ENCODE measurements around the gene HYOU1. TPM values are rescaled to one million over a fixed set of nuclear protein-coding genes. Genes with fewer than 3 reads are reported as not detected.

The HYOU1 gene
- total and polyA plus RNA-seq, 2 experiments from 2014 or later: 48.2 to 229 TPM

DNA sequence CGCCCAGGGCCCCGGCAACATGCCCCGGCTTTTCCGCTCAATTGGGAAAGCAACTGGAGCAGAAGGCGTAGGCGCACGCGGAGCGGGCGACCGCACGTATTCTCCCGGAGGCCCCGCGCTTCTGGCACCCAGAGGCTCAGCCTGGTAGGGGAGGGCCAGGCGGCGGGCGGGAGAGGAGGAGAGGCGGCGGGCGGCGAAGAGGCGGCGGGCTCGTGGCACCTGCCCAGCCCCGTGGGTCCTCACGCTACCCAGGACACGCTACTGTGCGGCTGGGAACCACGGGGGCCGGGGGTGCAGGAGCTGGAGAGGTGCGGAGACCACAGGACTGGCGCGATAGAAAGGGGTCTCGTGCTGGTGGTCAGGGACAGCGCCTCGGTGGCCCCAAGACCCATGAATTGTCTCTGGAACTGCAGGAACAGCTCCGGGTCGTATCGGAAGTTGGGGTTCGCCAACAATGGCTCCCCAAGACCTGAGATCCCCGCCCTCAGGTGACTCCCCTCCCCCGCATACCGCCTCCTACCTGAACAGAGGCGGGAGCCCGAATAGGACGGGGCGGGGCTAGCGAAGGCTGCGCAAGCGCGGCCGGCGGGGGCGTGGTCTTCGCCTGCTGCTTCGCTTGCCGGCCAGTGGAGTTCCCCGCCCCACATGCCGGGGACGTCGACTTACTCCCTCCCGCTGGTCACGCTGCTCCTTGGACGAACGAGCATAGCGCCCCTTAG, 26.5 kb downstream of the HYOU1 start, which contains the start of gene SLC37A4:
Gene SLC37A4 (minus strand): TSS at position 549 of the 719 bp plus-strand sequence.
- H3K27me3 Mint-ChIP-seq (ENCODE audit: insufficient read depth, low read depth, poor library complexity): peaks cover 25% of the 10 kb centered on the region
- Histone ChIP-seq H3K4me2 (peak within 1 kb of the TSS; percentile 98), H3K36me3 (ENCODE audit: insufficient read depth) (no peaks in the 10 kb centered on the region; the same call in 1 of the 2 replicates), H2AFZ (peak within 1 kb of the TSS; percentile 91; the same call in 1 of the 2 replicates), H3K27me3 (ENCODE audit: insufficient read depth) (no peaks in the 10 kb centered on the region), H3K79me2 (replicated peaks; ENCODE audit: insufficient read depth) (peaks cover 8% of the 10 kb centered on the region), H4K20me1 (replicated peaks; ENCODE audit: insufficient read depth) (no peaks in the 10 kb centered on the region), H3K9me2 (ENCODE audit: insufficient read depth) (no peaks in the 10 kb centered on the region), H3K27ac (ENCODE audit: low read depth) (peak within 1 kb of the TSS; percentile 92), H3K4me3 (peak within 1 kb of the TSS; percentile 91), H3K4me1 (ENCODE audit: insufficient read depth) (peaks cover 14% of the 10 kb centered on the region), H3F3A (replicated peaks; ENCODE audit: low read depth) (peaks cover 18% of the 10 kb centered on the region)
- TF ChIP-seq CREB1 (CRISPR knock-in tag; IDR thresholded peaks at IDR 0.05; ENCODE audit: low read depth) (peak; percentile 79), STAT1 (IDR thresholded peaks at IDR 0.05; ENCODE audit: unreplicated experiment) (no peak), ZNF114 (CRISPR knock-in tag; IDR thresholded peaks at IDR 0.05) (no peak), POLR2AphosphoS5 (IDR thresholded peaks at IDR 0.05; ENCODE audit: low read depth) (peak; percentile 92), EZH2phosphoT487 (IDR thresholded peaks at IDR 0.05; ENCODE audit: unreplicated experiment) (no peak), EZH2 (IDR thresholded peaks at IDR 0.05; ENCODE audit: low read depth, unreplicated experiment) (no peak)
- TF ChIP-seq, protein P1, sequence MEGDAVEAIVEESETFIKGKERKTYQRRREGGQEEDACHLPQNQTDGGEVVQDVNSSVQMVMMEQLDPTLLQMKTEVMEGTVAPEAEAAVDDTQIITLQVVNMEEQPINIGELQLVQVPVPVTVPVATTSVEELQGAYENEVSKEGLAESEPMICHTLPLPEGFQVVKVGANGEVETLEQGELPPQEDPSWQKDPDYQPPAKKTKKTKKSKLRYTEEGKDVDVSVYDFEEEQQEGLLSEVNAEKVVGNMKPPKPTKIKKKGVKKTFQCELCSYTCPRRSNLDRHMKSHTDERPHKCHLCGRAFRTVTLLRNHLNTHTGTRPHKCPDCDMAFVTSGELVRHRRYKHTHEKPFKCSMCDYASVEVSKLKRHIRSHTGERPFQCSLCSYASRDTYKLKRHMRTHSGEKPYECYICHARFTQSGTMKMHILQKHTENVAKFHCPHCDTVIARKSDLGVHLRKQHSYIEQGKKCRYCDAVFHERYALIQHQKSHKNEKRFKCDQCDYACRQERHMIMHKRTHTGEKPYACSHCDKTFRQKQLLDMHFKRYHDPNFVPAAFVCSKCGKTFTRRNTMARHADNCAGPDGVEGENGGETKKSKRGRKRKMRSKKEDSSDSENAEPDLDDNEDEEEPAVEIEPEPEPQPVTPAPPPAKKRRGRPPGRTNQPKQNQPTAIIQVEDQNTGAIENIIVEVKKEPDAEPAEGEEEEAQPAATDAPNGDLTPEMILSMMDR (conservative IDR thresholded peaks at IDR 0.05; ENCODE audit: low read depth in 2 of 2): peak in 1 of 2 experiments; percentile 92; a peak in 3 of 4 replicates
- TF ChIP-seq, protein P2, sequence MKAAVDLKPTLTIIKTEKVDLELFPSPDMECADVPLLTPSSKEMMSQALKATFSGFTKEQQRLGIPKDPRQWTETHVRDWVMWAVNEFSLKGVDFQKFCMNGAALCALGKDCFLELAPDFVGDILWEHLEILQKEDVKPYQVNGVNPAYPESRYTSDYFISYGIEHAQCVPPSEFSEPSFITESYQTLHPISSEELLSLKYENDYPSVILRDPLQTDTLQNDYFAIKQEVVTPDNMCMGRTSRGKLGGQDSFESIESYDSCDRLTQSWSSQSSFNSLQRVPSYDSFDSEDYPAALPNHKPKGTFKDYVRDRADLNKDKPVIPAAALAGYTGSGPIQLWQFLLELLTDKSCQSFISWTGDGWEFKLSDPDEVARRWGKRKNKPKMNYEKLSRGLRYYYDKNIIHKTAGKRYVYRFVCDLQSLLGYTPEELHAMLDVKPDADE (IDR thresholded peaks at IDR 0.05): no peak
- ATAC-seq (peak; percentile 83), DNase-seq (ENCODE audit: low spot score) (peak; percentile 99)
- peaks cover 31% of the 10 kb centered on the region for H3K36me3 Mint-ChIP-seq (ENCODE audit: low read depth)
- H3K9me3 Mint-ChIP-seq: no peaks in the 10 kb centered on the region; the same call in 2 of the 3 replicates
- H3K4me1 Mint-ChIP-seq: peaks cover 27% of the 10 kb centered on the region
- H3K27ac Mint-ChIP-seq: peak within 1 kb of the TSS; percentile 94
- H3K4me3 Mint-ChIP-seq: peak within 1 kb of the TSS; percentile 76

DNA sequence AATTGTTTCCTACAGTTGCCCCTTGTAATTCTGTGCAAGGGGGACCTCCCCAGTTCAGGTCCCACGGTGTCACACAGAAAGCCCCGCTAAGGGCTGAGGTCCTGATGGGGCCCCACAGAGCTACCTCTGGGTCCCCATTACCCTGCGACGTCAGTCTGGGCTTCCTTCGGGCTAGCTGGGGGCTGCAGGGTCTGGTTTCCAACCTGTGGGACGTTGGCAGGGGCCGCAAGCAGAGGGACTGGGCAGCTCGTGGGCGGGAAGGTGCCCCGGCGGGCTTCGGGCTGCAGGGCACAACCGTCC, 27.0 kb downstream of the HYOU1 start:
- peaks cover 8% of the 10 kb centered on the region for H3K79me2 ChIP-seq (replicated peaks; ENCODE audit: insufficient read depth)
- Mint-ChIP-seq H3K4me3 (peak overlapping the region; percentile 76), H3K27ac (peak overlapping the region; percentile 32; the same call in 1 of the 2 replicates), H3K27me3 (ENCODE audit: insufficient read depth, low read depth, poor library complexity) (peaks cover 28% of the 10 kb centered on the region), H3K9me3 (no peaks in the 10 kb centered on the region; the same call in 2 of the 3 replicates), H3K36me3 (ENCODE audit: low read depth) (peaks cover 36% of the 10 kb centered on the region), H3K4me1 (peaks cover 27% of the 10 kb centered on the region)
- no peaks in the 10 kb centered on the region for H3K27me3 ChIP-seq (ENCODE audit: insufficient read depth)
- H3K27ac ChIP-seq (ENCODE audit: low read depth): peak overlapping the region; percentile 92; the same call in 1 of the 2 replicates
- no peaks in the 10 kb centered on the region; the same call in 1 of the 2 replicates for H3K36me3 ChIP-seq (ENCODE audit: insufficient read depth)
- no peak for DNase-seq (ENCODE audit: low spot score)
- H2AFZ ChIP-seq: peak overlapping the region; percentile 91; the same call in 1 of the 2 replicates
- peak; percentile 33 for ATAC-seq
- peaks cover 23% of the 10 kb centered on the region for H3F3A ChIP-seq (replicated peaks; ENCODE audit: low read depth)
- peak overlapping the region; percentile 91 for H3K4me3 ChIP-seq
- TF ChIP-seq, protein P2 (IDR thresholded peaks at IDR 0.05): no peak
- 0 out of 2 replicates have a peak, but pooled peaks have one; percentile 2 for TF ChIP-seq CREB1 (CRISPR knock-in tag; IDR thresholded peaks at IDR 0.05; ENCODE audit: low read depth)
- H3K9me2 ChIP-seq (ENCODE audit: insufficient read depth): no peaks in the 10 kb centered on the region
- peaks cover 14% of the 10 kb centered on the region for H3K4me1 ChIP-seq (ENCODE audit: insufficient read depth)
- peak overlapping the region; percentile 98 for H3K4me2 ChIP-seq
- no peaks in the 10 kb centered on the region for H4K20me1 ChIP-seq (replicated peaks; ENCODE audit: insufficient read depth)
